NOMO-1 treated with dmso at 0.1 percent for 144 hours (cell line): ENCODE data around the gene HILPDA.
"Not testable (repeated sequence)": the region's sequence is repeated elsewhere in the genome, so short reads cannot be mapped to it uniquely, and the experiment has no call there.

Experiments
- DNase-seq: peaks from one replicate; lab custom pipeline; 2025; ENCODE audit not compliant: unreplicated experiment; lab: John Stamatoyannopoulos, UW

Gene HILPDA

GRCh38 chr7:128462460-128462859 lies 6.8 kb downstream of the HILPDA start:
- no peak for DNase-seq

GRCh38 chr7:128463345-128463744 lies 7.7 kb downstream of the HILPDA start:
- DNase-seq: not testable (repeated sequence)

- DNase-seq: not testable (repeated sequence)
These were observed 8.3 kb downstream of the HILPDA start for GRCh38 chr7:128463933-128464332.

- not testable (repeated sequence) for DNase-seq
These were observed 11.2 kb downstream of the HILPDA start for GRCh38 chr7:128466871-128467270.

GRCh38 chr7:128476402-128477335 lies 21.0 kb downstream of the HILPDA start, which contains the start of gene METTL2B:
Gene METTL2B, plus strand, starts transcription at chr7:128476748. Its CDS starts 18 bp downstream, at chr7:128476766.
- peak; percentile 80 for DNase-seq

GRCh38 chr7:128477336-128477690 lies 21.6 kb downstream of the HILPDA start:
- not testable (repeated sequence) for DNase-seq

- not testable (repeated sequence) for DNase-seq
These were observed 23.4 kb downstream of the HILPDA start for GRCh38 chr7:128479082-128479481.

- DNase-seq: not testable (repeated sequence)
These were observed 32.5 kb downstream of the HILPDA start for GRCh38 chr7:128488134-128488533.

- DNase-seq: no peak
These were observed 41.7 kb downstream of the HILPDA start for GRCh38 chr7:128497405-128497804.

GRCh38 chr7:128505416-128505815 lies 49.7 kb downstream of the HILPDA start:
- not testable (repeated sequence) for DNase-seq

- not testable (repeated sequence) for DNase-seq
These were observed 51.1 kb downstream of the HILPDA start for GRCh38 chr7:128506819-128507218.

- not testable (repeated sequence) for DNase-seq
These were observed 51.8 kb downstream of the HILPDA start for GRCh38 chr7:128507321-128507993.
